ENCODE data around the gene KASH5. TPM values are rescaled to one million over a fixed set of nuclear protein-coding genes. Genes with fewer than 3 reads are reported as not detected.

The KASH5 gene
- total RNA-seq, 1 experiment from 2014 or later, result not detected

DNA sequence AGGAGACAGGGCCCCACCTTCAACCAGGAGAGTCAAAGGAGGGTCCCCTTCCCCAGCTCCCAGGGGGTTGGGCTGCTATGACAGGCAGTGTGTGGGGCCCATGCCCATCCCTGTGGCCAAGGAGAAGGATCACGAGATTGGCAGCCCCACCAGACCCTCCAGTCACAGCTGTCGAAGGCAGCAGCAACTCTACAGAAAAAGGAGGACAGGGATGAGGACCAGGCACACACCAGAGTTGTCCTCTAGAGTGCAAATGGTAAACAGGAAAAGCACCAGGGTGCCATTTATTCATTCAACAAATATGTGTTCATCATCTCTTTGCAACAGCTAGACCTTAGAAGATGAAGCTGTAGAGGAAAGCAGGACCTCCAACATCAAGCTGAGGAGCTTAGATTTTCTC lies 31.1 kb downstream of the KASH5 start:
- Histone ChIP-seq H2BK12ac (ENCODE audit: insufficient read length, low read depth, low read length) (no peak overlapping the region), H3K14ac (ENCODE audit: insufficient read depth, low read length) (no peak overlapping the region), H4K5ac (ENCODE audit: insufficient read length, low read depth, low read length) (no peak overlapping the region), H3K23ac (ENCODE audit: insufficient read length, low read depth, low read length) (no peak overlapping the region), H3K9me3 (ENCODE audit: control insufficient read depth, low read depth, low read length) (no peaks in the 10 kb centered on the region), H4K20me1 (ENCODE audit: control insufficient read depth, insufficient read depth, insufficient read length) (no peaks in the 10 kb centered on the region), H3K79me1 (ENCODE audit: insufficient read depth, low read depth, low read length, poor library complexity, severe bottlenecking) (no peaks in the 10 kb centered on the region), H2BK120ac (ENCODE audit: low read depth, low read length, poor library complexity, severe bottlenecking) (no peak overlapping the region), H3K9ac (ENCODE audit: extremely low read depth, insufficient read length, low read length) (no peak overlapping the region), H3K27ac (ENCODE audit: insufficient read length, low read depth, low read length) (no peak overlapping the region), H3K4ac (ENCODE audit: low read depth, low read length) (no peak overlapping the region), H3K27me3 (ENCODE audit: insufficient read depth, low read length) (peaks cover 22% of the 10 kb centered on the region; the same call in 1 of the 2 replicates), H3K56ac (ENCODE audit: insufficient read length, low read depth, low read length) (no peak overlapping the region), H3T11ph (ENCODE audit: low read length) (no peak overlapping the region), H2BK5ac (ENCODE audit: insufficient read length, low read length) (no peak overlapping the region), H3K18ac (ENCODE audit: insufficient read length, low read depth, low read length) (no peak overlapping the region), H2AFZ (ENCODE audit: low read length) (no peak overlapping the region), H3K79me2 (ENCODE audit: insufficient read depth, low read length) (no peaks in the 10 kb centered on the region), H4K91ac (ENCODE audit: insufficient read length, low read depth, low read length) (no peak overlapping the region), H3K23me2 (ENCODE audit: insufficient read length, low read depth, low read length, poor library complexity, severe bottlenecking) (peaks cover 13% of the 10 kb centered on the region), H4K8ac (replicated peaks; ENCODE audit: insufficient read length, low read depth, low read length) (no peak overlapping the region), H3K4me2 (ENCODE audit: insufficient read depth, insufficient read length, low read length) (no peak overlapping the region), H3K4me1 (ENCODE audit: insufficient read depth, low read length) (peaks cover 2% of the 10 kb centered on the region; the same call in 1 of the 2 replicates), H2AK5ac (ENCODE audit: insufficient read length, low read length) (no peak overlapping the region), H2BK15ac (ENCODE audit: low read depth, low read length) (no peak overlapping the region), H2BK20ac (ENCODE audit: low read depth, low read length, poor library complexity, severe bottlenecking) (no peak overlapping the region)
- peaks cover 44% of the 10 kb centered on the region for H3K27me3 Mint-ChIP-seq (ENCODE audit: low read depth)
- peaks cover 0 to 9% of the 10 kb centered on the region in 2 experiments; a peak in 2 of 5 replicates for H3K9me3 Mint-ChIP-seq
- 0 out of 5 replicates have a peak overlapping the region, but pooled peaks of 1 of the 2 experiments have one; percentile 1 for H3K4me3 Mint-ChIP-seq
- WGBS (ENCODE audit: extremely low coverage, insufficient read length, low lambda C conversion rate), result no CpG with 5 or more reads among the region's 2 CpGs
- TF ChIP-seq, protein P1, sequence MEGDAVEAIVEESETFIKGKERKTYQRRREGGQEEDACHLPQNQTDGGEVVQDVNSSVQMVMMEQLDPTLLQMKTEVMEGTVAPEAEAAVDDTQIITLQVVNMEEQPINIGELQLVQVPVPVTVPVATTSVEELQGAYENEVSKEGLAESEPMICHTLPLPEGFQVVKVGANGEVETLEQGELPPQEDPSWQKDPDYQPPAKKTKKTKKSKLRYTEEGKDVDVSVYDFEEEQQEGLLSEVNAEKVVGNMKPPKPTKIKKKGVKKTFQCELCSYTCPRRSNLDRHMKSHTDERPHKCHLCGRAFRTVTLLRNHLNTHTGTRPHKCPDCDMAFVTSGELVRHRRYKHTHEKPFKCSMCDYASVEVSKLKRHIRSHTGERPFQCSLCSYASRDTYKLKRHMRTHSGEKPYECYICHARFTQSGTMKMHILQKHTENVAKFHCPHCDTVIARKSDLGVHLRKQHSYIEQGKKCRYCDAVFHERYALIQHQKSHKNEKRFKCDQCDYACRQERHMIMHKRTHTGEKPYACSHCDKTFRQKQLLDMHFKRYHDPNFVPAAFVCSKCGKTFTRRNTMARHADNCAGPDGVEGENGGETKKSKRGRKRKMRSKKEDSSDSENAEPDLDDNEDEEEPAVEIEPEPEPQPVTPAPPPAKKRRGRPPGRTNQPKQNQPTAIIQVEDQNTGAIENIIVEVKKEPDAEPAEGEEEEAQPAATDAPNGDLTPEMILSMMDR (conservative IDR thresholded peaks at IDR 0.05), result no peak
- no peak overlapping the region for H3K27ac Mint-ChIP-seq
- H3K36me3 Mint-ChIP-seq (ENCODE audit: insufficient read depth in 1 of 3, low read depth in 3 of 3), result no peaks in the 10 kb centered on the region; a peak in 1 of 7 replicates
- no peak for DNase-seq
- peaks cover 55 to 75% of the 10 kb centered on the region in 2 experiments for H3K4me1 Mint-ChIP-seq
